Endothelial cell of umbilical vein (primary cell): ENCODE measurements around the gene SMARCAD1. TPM values are rescaled to one million over a fixed set of nuclear protein-coding genes. Genes with fewer than 3 reads are reported as not detected.

ENCODE experiments used
- BruUV-seq: library from RNA; stranded (reverse); fragments of 400-500 nt; replicated peaks from 2 replicates; lab custom pipeline; 2021; lab: Mats Ljungman, UMichigan
- CTCF ChIA-PET: fragments of 300-600, 350-600 bp; sonication (Branson Sonifier 250); formaldehyde crosslinking; loops from one replicate; lab custom pipeline; 2021; ENCODE audit warnings: antibody characterized with exemption, inconsistent platforms; lab: Charles Lee
- POLR2A ChIA-PET: fragments of 300-600, 350-600 bp; sonication (Branson Sonifier 250); formaldehyde crosslinking; loops from one replicate; lab custom pipeline; 2021; ENCODE audit warnings: antibody characterized with exemption, inconsistent platforms; lab: Charles Lee
- DNase-seq: peaks from one replicate; pipeline ENCODE4 v3.0.0-alpha.2; 2011; ENCODE audit warnings: low read depth, low spot score
- FAIRE-seq: peaks from 2 replicates; lab custom pipeline; 2011; peaks lifted over from hg19 to GRCh38; lab: Jason Lieb, UNC
- H2AFZ ChIP-seq: 2 replicates; pipeline ENCODE4 v1.6.0; 2012; ENCODE audit warnings: low read depth, low read length, control low read depth, inconsistent platforms
- H3K27ac ChIP-seq: 2 replicates; pipeline ENCODE4 v1.5.1; 2011; ENCODE audit warnings: low read depth, mild to moderate bottlenecking, control low read depth, low read length, moderate library complexity; ENCODE audit not compliant: insufficient read depth
- H3K27me3 ChIP-seq, 2 experiments: 2 replicates each; pipeline versions ENCODE4 v1.6.0 to v1.6.1; 2011; ENCODE audit warnings: low read length in 2 of 2, mixed read lengths in 1 of 2; ENCODE audit not compliant: control insufficient read depth in 2 of 2, insufficient read depth in 2 of 2
- H3K36me3 ChIP-seq, 2 experiments: 2 replicates in 1 of 2; 3 replicates in 1 of 2; pipeline ENCODE4 v1.5.1; 2011; ENCODE audit warnings: low read length in 2 of 2, mild to moderate bottlenecking in 1 of 2, moderate library complexity in 1 of 2; ENCODE audit not compliant: control insufficient read depth in 2 of 2, insufficient read depth in 2 of 2; ENCODE audit errors: extremely low read depth in 1 of 2
- H3K4me1 ChIP-seq: 3 replicates; pipeline ENCODE4 v1.5.1; 2011; ENCODE audit warnings: mild to moderate bottlenecking, low read length; ENCODE audit not compliant: control insufficient read depth, insufficient read depth; ENCODE audit errors: extremely low read depth
- H3K4me2 ChIP-seq: 2 replicates; pipeline ENCODE4 v1.6.1; 2011; ENCODE audit warnings: low read length, control low read depth, mixed read lengths; ENCODE audit not compliant: insufficient read depth
- H3K4me3 ChIP-seq, 3 experiments: fragments of 200-600 bp in 1 of 3; sonication (generic), shearing (Covaris generic) in 1 of 3; replicated peaks in 1 of 3; 2 replicates each; pipeline ENCODE4 v1.5.1; 2011 to 2016; ENCODE audit warnings: control low read depth in 3 of 3, low read length in 3 of 3, mild to moderate bottlenecking in 2 of 3, inconsistent platforms in 1 of 3, low read depth in 1 of 3, moderate library complexity in 1 of 3; ENCODE audit not compliant: insufficient read depth in 1 of 3
- H3K79me2 ChIP-seq: 2 replicates; pipeline ENCODE4 v1.6.0; 2012; ENCODE audit warnings: low read length, inconsistent platforms; ENCODE audit not compliant: control insufficient read depth, insufficient read depth
- H3K9ac ChIP-seq: replicated peaks from 2 replicates; pipeline ENCODE3; 2011; ENCODE audit warnings: low read length, control low read depth; ENCODE audit not compliant: insufficient read depth; ENCODE audit errors: extremely low read depth
- H3K9me1 ChIP-seq: replicated peaks from 3 replicates; pipeline ENCODE4 v1.6.0; 2011; ENCODE audit warnings: mild to moderate bottlenecking, low read length; ENCODE audit not compliant: control insufficient read depth, insufficient read depth; ENCODE audit errors: extremely low read depth
- H3K9me3 ChIP-seq: replicated peaks from 2 replicates; pipeline ENCODE4 v1.5.1; 2012; ENCODE audit warnings: low read length, inconsistent platforms; ENCODE audit not compliant: control insufficient read depth, insufficient read depth
- H4K20me1 ChIP-seq: replicated peaks from 2 replicates; pipeline ENCODE3; 2011; ENCODE audit warnings: mild to moderate bottlenecking, low read length; ENCODE audit not compliant: control insufficient read depth, insufficient read depth; ENCODE audit errors: extremely low read depth
- EZH2 ChIP-seq: IDR thresholded peaks from 2 replicates; pipeline ENCODE4 v1.6.1; 2012; ENCODE audit warnings: borderline replicate concordance, low read depth, mild to moderate bottlenecking, moderate library complexity, low read length, inconsistent platforms; ENCODE audit not compliant: severe bottlenecking
- FOS ChIP-seq: IDR thresholded peaks from 2 replicates; pipeline ENCODE4 v1.6.1; 2011; ENCODE audit warnings: mild to moderate bottlenecking, low read length, moderate library complexity, borderline replicate concordance; ENCODE audit not compliant: insufficient read depth
- GATA2 ChIP-seq: IDR thresholded peaks from 2 replicates; pipeline ENCODE4 v1.7.0; 2011; ENCODE audit warnings: low read depth, mild to moderate bottlenecking, moderate library complexity, mixed read lengths, low read length; ENCODE audit not compliant: insufficient read length, insufficient read depth
- JUN ChIP-seq: IDR thresholded peaks from 2 replicates; pipeline ENCODE4 v1.6.1; 2011; ENCODE audit warnings: borderline replicate concordance, low read depth; ENCODE audit not compliant: insufficient read length, insufficient read depth
- MYC ChIP-seq: IDR thresholded peaks from one replicate; pipeline ENCODE4 v1.6.1; 2011; ENCODE audit warnings: mild to moderate bottlenecking, low read depth, low read length
- POLR2A ChIP-seq: IDR thresholded peaks from 2 replicates; pipeline ENCODE4 v1.6.1; 2012; ENCODE audit warnings: low read depth, mild to moderate bottlenecking, control low read depth, low read length
- POLR2AphosphoS5 ChIP-seq: IDR thresholded peaks from 2 replicates; pipeline ENCODE4 v1.6.1; 2012; ENCODE audit warnings: low read depth, mild to moderate bottlenecking, control low read depth, low read length, moderate library complexity; ENCODE audit not compliant: insufficient read depth
- dilution Hi-C: fragments of 300-500 bp; cut with MboI; formaldehyde crosslinking; loops from one replicate; pipeline ENCODE4 v1.15.0; 2019; ENCODE audit warnings: low sequenced_read_pairs; ENCODE audit not compliant: extremely low pct_ligation_motif_present
- intact Hi-C: fragments of 100-400 bp; cut with micrococcal nuclease; formaldehyde crosslinking; loops from one replicate; pipeline ENCODE4 v1.10.0; 2022
- polyA plus RNA-seq, 4 experiments: library from polyadenylated mRNA; depleted of rRNA in 3 of 4; stranded (reverse) in 3 of 4; unstranded in 1 of 4; fragments of >200 nt; gene quantifications; 2 replicates each; pipeline versions ENCODE4 v1.2.1 to v1.2.3, GENCODE V29; 2011 to 2012; ENCODE audit warnings: missing spikeins in 1 of 4
- total RNA-seq: library from RNA; stranded (reverse); gene quantifications from 2 replicates; pipeline ENCODE4 v1.2.3, GENCODE V29; 2021
- TF ChIP-seq, protein P1 (sequence below): IDR thresholded peaks from 2 replicates; pipeline ENCODE4 v1.6.1; 2011; ENCODE audit not compliant: insufficient read depth, insufficient read length
- TF ChIP-seq, protein P2 (sequence below), 2 donors: IDR thresholded peaks; 1 replicate in 1 of 2; 2 replicates in 1 of 2; pipeline ENCODE4 v1.5.1; 2011; ENCODE audit warnings: low read length in 2 of 2, mild to moderate bottlenecking in 2 of 2, moderate library complexity in 2 of 2, control low read depth in 1 of 2, inconsistent platforms in 1 of 2, low read depth in 1 of 2; ENCODE audit not compliant: insufficient read depth in 1 of 2; ENCODE audit errors: extremely low read depth in 1 of 2

The SMARCAD1 gene
- total and polyA plus RNA-seq, 2 donors (not counting 3 experiments of a cell fraction or from before 2014, with no cell fraction given), result 15.5 to 34.8 TPM

DNA sequence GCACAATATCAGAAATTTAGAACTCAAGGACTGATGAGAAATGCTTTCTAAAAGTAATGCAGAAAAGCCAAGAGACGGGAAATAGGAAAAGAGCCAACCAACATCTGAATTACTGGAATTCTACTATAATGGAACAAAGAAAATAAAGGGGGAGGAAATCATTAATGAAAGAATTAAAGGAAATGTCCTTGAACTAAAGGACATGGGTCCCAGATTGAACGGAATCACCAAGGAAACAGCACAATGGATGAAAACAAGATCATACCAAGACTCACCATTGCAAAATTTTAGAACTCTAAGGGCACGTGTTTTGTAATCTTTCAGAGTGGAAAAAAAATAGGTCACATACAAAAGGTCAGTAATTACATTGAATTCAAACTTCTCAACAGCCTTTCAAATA, 99.0 kb downstream of the SMARCAD1 start:
- no peak overlapping the region for H3K9ac ChIP-seq
- intact Hi-C loops, result loop anchor here (2.0 to 10.0 kb wide), 3 partner anchors 58 to 818 kb away; no protein-coding TSS in a partner anchor
- no peaks in the 10 kb centered on the region for H3K27me3 ChIP-seq
- TF ChIP-seq EZH2 (no peak), JUN (peak; percentile 34), POLR2A (no peak)
- TF ChIP-seq, protein P1, sequence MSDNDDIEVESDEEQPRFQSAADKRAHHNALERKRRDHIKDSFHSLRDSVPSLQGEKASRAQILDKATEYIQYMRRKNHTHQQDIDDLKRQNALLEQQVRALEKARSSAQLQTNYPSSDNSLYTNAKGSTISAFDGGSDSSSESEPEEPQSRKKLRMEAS, result peak; percentile 9
- no peaks in the 10 kb centered on the region for H3K79me2 ChIP-seq
- FAIRE-seq (no peak), DNase-seq (peak; percentile 79)
- H3K9me3 ChIP-seq, result no peaks in the 10 kb centered on the region
- dilution Hi-C loops, result no loop called here
- POLR2A ChIA-PET, result no interaction called here
- no TSS peak for BruUV-seq
- peak overlapping the region; percentile 20 for H3K27ac ChIP-seq
- H2AFZ ChIP-seq, result no peak overlapping the region
- CTCF ChIA-PET, result interaction anchor here (0.7 to 4.9 kb wide), 6 partner anchors 17 to 425 kb away, joined by 3 to 46 read pairs (median 4); no protein-coding TSS in a partner anchor
- H3K4me3 ChIP-seq, result no peak overlapping the region
- H3K9me1 ChIP-seq, result no peaks in the 10 kb centered on the region
- no peaks in the 10 kb centered on the region for H3K36me3 ChIP-seq
- peak overlapping the region; percentile 34 for H3K4me2 ChIP-seq
- peaks cover 20% of the 10 kb centered on the region for H3K4me1 ChIP-seq
- H4K20me1 ChIP-seq, result no peaks in the 10 kb centered on the region

DNA sequence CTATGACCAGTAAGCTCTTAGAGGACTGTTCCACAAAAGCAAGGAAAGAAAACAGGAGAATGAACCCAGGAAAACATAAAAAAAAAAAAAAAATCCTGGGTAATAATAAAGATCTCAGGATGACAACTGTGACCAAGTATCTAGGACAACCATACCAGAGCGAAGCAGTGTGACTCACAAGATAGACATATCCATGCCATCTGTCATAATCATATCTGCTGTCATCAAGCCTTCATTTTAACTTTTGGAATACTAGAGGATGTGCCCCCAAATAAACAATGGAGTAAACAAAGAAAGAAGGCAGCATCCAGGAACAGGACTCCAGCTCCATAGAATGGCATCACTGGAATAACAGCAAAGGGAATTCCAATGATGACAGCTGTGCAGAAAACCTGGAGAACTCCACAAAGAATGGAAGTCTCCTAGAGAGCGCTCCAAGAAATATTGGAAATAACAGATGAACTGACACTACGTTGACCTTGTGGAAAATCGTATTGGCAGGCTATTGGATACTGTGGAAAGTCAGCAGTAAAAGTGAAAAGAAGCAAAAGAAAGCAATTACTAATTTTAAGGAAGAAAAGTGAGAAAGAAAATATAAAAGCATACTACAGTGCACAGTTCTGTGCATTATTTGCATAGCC, 99.7 kb downstream of the SMARCAD1 start:
- peak overlapping the region; percentile 34 for H3K4me2 ChIP-seq
- dilution Hi-C loops, result no loop called here
- DNase-seq (no peak), FAIRE-seq (no peak)
- BruUV-seq, result no TSS peak
- no peak overlapping the region for H2AFZ ChIP-seq
- intact Hi-C loops, result loop anchor here (2.0 to 10.0 kb wide), 3 partner anchors 57 to 817 kb away; no protein-coding TSS in a partner anchor
- no peak overlapping the region for H3K4me3 ChIP-seq
- POLR2A ChIA-PET, result no interaction called here
- no peak for TF ChIP-seq EZH2
- TF ChIP-seq JUN, result no peak
- TF ChIP-seq, protein P1, result no peak
- no peak for TF ChIP-seq MYC
- no peak for TF ChIP-seq GATA2
- TF ChIP-seq POLR2AphosphoS5, result no peak
- TF ChIP-seq, protein P2, sequence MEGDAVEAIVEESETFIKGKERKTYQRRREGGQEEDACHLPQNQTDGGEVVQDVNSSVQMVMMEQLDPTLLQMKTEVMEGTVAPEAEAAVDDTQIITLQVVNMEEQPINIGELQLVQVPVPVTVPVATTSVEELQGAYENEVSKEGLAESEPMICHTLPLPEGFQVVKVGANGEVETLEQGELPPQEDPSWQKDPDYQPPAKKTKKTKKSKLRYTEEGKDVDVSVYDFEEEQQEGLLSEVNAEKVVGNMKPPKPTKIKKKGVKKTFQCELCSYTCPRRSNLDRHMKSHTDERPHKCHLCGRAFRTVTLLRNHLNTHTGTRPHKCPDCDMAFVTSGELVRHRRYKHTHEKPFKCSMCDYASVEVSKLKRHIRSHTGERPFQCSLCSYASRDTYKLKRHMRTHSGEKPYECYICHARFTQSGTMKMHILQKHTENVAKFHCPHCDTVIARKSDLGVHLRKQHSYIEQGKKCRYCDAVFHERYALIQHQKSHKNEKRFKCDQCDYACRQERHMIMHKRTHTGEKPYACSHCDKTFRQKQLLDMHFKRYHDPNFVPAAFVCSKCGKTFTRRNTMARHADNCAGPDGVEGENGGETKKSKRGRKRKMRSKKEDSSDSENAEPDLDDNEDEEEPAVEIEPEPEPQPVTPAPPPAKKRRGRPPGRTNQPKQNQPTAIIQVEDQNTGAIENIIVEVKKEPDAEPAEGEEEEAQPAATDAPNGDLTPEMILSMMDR (IDR thresholded peaks at IDR 0.05; ENCODE audit: extremely low read depth in 1 of 2, insufficient read depth in 1 of 2, low read depth in 1 of 2, low read length in 2 of 2), result no peak
- no peak for TF ChIP-seq POLR2A
- TF ChIP-seq FOS, result no peak
- H3K27me3 ChIP-seq, result no peaks in the 10 kb centered on the region
- CTCF ChIA-PET, result interaction anchor here (0.7 to 4.9 kb wide), 5 partner anchors 32 to 425 kb away, joined by 3 to 46 read pairs (median 5); no protein-coding TSS in a partner anchor
- H3K27ac ChIP-seq, result no peak overlapping the region
- H3K9me1 ChIP-seq, result no peaks in the 10 kb centered on the region
- peaks cover 20% of the 10 kb centered on the region for H3K4me1 ChIP-seq
- H4K20me1 ChIP-seq, result no peaks in the 10 kb centered on the region
- no peak overlapping the region for H3K9ac ChIP-seq
- no peaks in the 10 kb centered on the region for H3K79me2 ChIP-seq
- H3K9me3 ChIP-seq, result no peaks in the 10 kb centered on the region
- no peaks in the 10 kb centered on the region for H3K36me3 ChIP-seq
